Neural crest cell (in vitro differentiated cells): ENCODE results near the gene SLC31A2. TPM values are rescaled to one million over a fixed set of nuclear protein-coding genes. Genes with fewer than 3 reads are reported as not detected.

Experiments used
- DNase-seq: peaks from one replicate; pipeline ENCODE4 v3.0.0; 2021; ENCODE audit warnings: low read depth, mixed read lengths, low spot score
- H3K27ac Mint-ChIP-seq: one replicate; pipeline ENCODE4 v1.8.0; 2021; ENCODE audit warnings: mild to moderate bottlenecking, mixed read lengths; ENCODE audit not compliant: unreplicated experiment
- H3K27me3 Mint-ChIP-seq: 2 replicates; pipeline ENCODE4 v1.8.0; 2021; ENCODE audit warnings: low read depth, mild to moderate bottlenecking, mixed read lengths
- H3K36me3 Mint-ChIP-seq: 2 replicates; pipeline ENCODE4 v1.8.0; 2021; ENCODE audit warnings: low read depth, mild to moderate bottlenecking, mixed read lengths
- H3K4me1 Mint-ChIP-seq: 2 replicates; pipeline ENCODE4 v1.8.0; 2021; ENCODE audit warnings: mixed read lengths
- H3K4me3 Mint-ChIP-seq: one replicate; pipeline ENCODE4 v1.8.0; 2021; ENCODE audit warnings: mild to moderate bottlenecking, mixed read lengths
- H3K9me3 Mint-ChIP-seq: 2 replicates; pipeline ENCODE4 v1.8.0; 2021; ENCODE audit warnings: mixed read lengths
- CTCF ChIP-seq: fragments of 200-600 bp; sonication (generic); conservative IDR thresholded peaks from 2 replicates; pipeline ENCODE4 v1.5.0; 2021; ENCODE audit warnings: antibody characterized with exemption, mild to moderate bottlenecking
- total RNA-seq: library from RNA; stranded (reverse); gene quantifications from 2 replicates; pipeline ENCODE4 v1.2.1, GENCODE V29; 2021

The SLC31A2 gene
- total RNA-seq, 1 donor from 2014 or later = 3.6 TPM

GRCh38 chr9:113192455-113192854, 41.6 kb downstream of the SLC31A2 start:
- H3K4me1 Mint-ChIP-seq = no peaks in the 10 kb centered on the region
- H3K27ac Mint-ChIP-seq = no peak overlapping the region
- no peaks in the 10 kb centered on the region for H3K9me3 Mint-ChIP-seq
- peaks cover 8% of the 10 kb centered on the region for H3K36me3 Mint-ChIP-seq
- H3K4me3 Mint-ChIP-seq = no peak overlapping the region
- TF ChIP-seq CTCF = no peak
- H3K27me3 Mint-ChIP-seq = no peaks in the 10 kb centered on the region
- DNase-seq = no peak

GRCh38 chr9:113199683-113200329, 49.0 kb downstream of the SLC31A2 start:
- Mint-ChIP-seq H3K9me3 (no peaks in the 10 kb centered on the region), H3K36me3 (peaks cover 22% of the 10 kb centered on the region), H3K4me3 (no peak overlapping the region), H3K27ac (no peak overlapping the region), H3K27me3 (no peaks in the 10 kb centered on the region), H3K4me1 (no peaks in the 10 kb centered on the region)
- TF ChIP-seq CTCF = no peak
- DNase-seq = no peak

- Mint-ChIP-seq H3K27me3 (no peaks in the 10 kb centered on the region), H3K4me3 (no peak overlapping the region), H3K36me3 (peaks cover 15% of the 10 kb centered on the region), H3K4me1 (no peaks in the 10 kb centered on the region), H3K27ac (no peak overlapping the region), H3K9me3 (no peaks in the 10 kb centered on the region)
- no peak for DNase-seq
- TF ChIP-seq CTCF = no peak
Measured at GRCh38 chr9:113205432-113205831, 54.6 kb downstream of the SLC31A2 start.

- no peak for DNase-seq
- H3K27me3 Mint-ChIP-seq = no peaks in the 10 kb centered on the region
- TF ChIP-seq CTCF = no peak
- no peak overlapping the region for H3K27ac Mint-ChIP-seq
- H3K4me1 Mint-ChIP-seq = no peaks in the 10 kb centered on the region
- peaks cover 15% of the 10 kb centered on the region for H3K36me3 Mint-ChIP-seq
- H3K4me3 Mint-ChIP-seq = no peak overlapping the region
- no peaks in the 10 kb centered on the region for H3K9me3 Mint-ChIP-seq
Measured at GRCh38 chr9:113205861-113206260, 55.1 kb downstream of the SLC31A2 start.

- Mint-ChIP-seq H3K36me3 (no peaks in the 10 kb centered on the region), H3K27me3 (no peaks in the 10 kb centered on the region)
Measured at GRCh38 chr9:113210815-113211214, 60.0 kb downstream of the SLC31A2 start.

More at GRCh38 chr9:113210815-113211214, 60.0 kb downstream of the SLC31A2 start:
- Mint-ChIP-seq H3K4me1 (no peaks in the 10 kb centered on the region), H3K4me3 (no peak overlapping the region), H3K9me3 (no peaks in the 10 kb centered on the region), H3K27ac (no peak overlapping the region)
- no peak for DNase-seq
- TF ChIP-seq CTCF = no peak

Other genes starting within 250 kb of the SLC31A2 start
- 8.7 TPM in 2 replicates for gene ZNF883, start 138.8 kb upstream of the SLC31A2 start, total RNA-seq
- gene ZFP37, start 94.3 kb upstream of the SLC31A2 start, total RNA-seq = 8.4 and 8.6 TPM in 2 replicates
- 19.9 and 20.2 TPM in 2 replicates for gene FKBP15, start 70.3 kb downstream of the SLC31A2 start, total RNA-seq
- gene SLC31A1, start 70.5 kb downstream of the SLC31A2 start, total RNA-seq = 30.0 and 30.8 TPM in 2 replicates
- gene CDC26, start 124.6 kb downstream of the SLC31A2 start, total RNA-seq = 35.3 and 37.1 TPM in 2 replicates
- 46.3 and 46.4 TPM in 2 replicates for gene PRPF4, start 124.7 kb downstream of the SLC31A2 start, total RNA-seq
- not detected in 2 replicates for gene RNF183, start 152.4 kb downstream of the SLC31A2 start, total RNA-seq
- gene WDR31, start 189.3 kb downstream of the SLC31A2 start, total RNA-seq = 3.5 and 3.6 TPM in 2 replicates
- gene BSPRY, start 198.5 kb downstream of the SLC31A2 start, total RNA-seq = not detected in 2 replicates
- 12.7 and 13.4 TPM in 2 replicates for gene HDHD3, start 226.0 kb downstream of the SLC31A2 start, total RNA-seq